ENCODE measurements around the gene SVOPL.
A peak's percentile ranks its signal among the peaks of the same experiment; 100 is the strongest.

Gene SVOPL

GRCh38 chr7:138607216-138608126, 93.7 kb downstream of the SVOPL start:
- no peak for TF ChIP-seq CTCF (conservative IDR thresholded peaks at IDR 0.05; ENCODE audit: control insufficient read depth, insufficient read depth, low read depth, low read length)
- DNase-seq (ENCODE audit: low read depth): no peak
- no peak overlapping the region for H3K4me3 ChIP-seq (ENCODE audit: control insufficient read depth, low read depth, low read length)

GRCh38 chr7:138606236-138606635, 94.9 kb downstream of the SVOPL start:
- H3K4me3 ChIP-seq (ENCODE audit: control insufficient read depth, low read depth, low read length): no peak overlapping the region
- TF ChIP-seq CTCF (conservative IDR thresholded peaks at IDR 0.05; ENCODE audit: control insufficient read depth, insufficient read depth, low read depth, low read length): no peak

GRCh38 chr7:138603549-138604318, 97.4 kb downstream of the SVOPL start:
- DNase-seq (ENCODE audit: low read depth): peak; percentile 6
- H3K4me3 ChIP-seq (ENCODE audit: control insufficient read depth, low read depth, low read length): no peak overlapping the region
- TF ChIP-seq CTCF (conservative IDR thresholded peaks at IDR 0.05; ENCODE audit: control insufficient read depth, insufficient read depth, low read depth, low read length): no peak

More at GRCh38 chr7:138606236-138606635, 94.9 kb downstream of the SVOPL start:
- DNase-seq (ENCODE audit: low read depth): no peak

GRCh38 chr7:138602451-138602850, 98.7 kb downstream of the SVOPL start:
- DNase-seq (ENCODE audit: low read depth): no peak
- TF ChIP-seq CTCF (conservative IDR thresholded peaks at IDR 0.05; ENCODE audit: control insufficient read depth, insufficient read depth, low read depth, low read length): no peak
- no peak overlapping the region for H3K4me3 ChIP-seq (ENCODE audit: control insufficient read depth, low read depth, low read length)

GRCh38 chr7:138595454-138595853, 105.7 kb downstream of the SVOPL start:
- H3K4me3 ChIP-seq (ENCODE audit: control insufficient read depth, low read depth, low read length): no peak overlapping the region
- TF ChIP-seq CTCF (conservative IDR thresholded peaks at IDR 0.05; ENCODE audit: control insufficient read depth, insufficient read depth, low read depth, low read length): no peak
- DNase-seq (ENCODE audit: low read depth): no peak

- no peak for TF ChIP-seq CTCF (conservative IDR thresholded peaks at IDR 0.05; ENCODE audit: control insufficient read depth, insufficient read depth, low read depth, low read length)
- H3K4me3 ChIP-seq (ENCODE audit: control insufficient read depth, low read depth, low read length): no peak overlapping the region
- DNase-seq (ENCODE audit: low read depth): no peak
These were observed 111.0 kb downstream of the SVOPL start for GRCh38 chr7:138590154-138590553.
